HepG2 (cell line): ENCODE measurements around the gene CD151. TPM values are rescaled to one million over a fixed set of nuclear protein-coding genes. Genes with fewer than 3 reads are reported as not detected.
A peak's percentile ranks its signal among the peaks of the same experiment; 100 is the strongest.

Experiments used
- ASH2L ChIP-seq: fragments of 300-600, 200-600 bp; sonication (generic); IDR thresholded peaks from 2 replicates; pipeline ENCODE4 v1.7.0; 2017; ENCODE audit warnings: low read depth, mild to moderate bottlenecking, moderate library complexity, mixed read lengths, low read length; ENCODE audit not compliant: insufficient read length
- BRCA1 ChIP-seq: sonication (generic); formaldehyde crosslinking; IDR thresholded peaks from 2 replicates; pipeline ENCODE4 v1.4.0; 2020; ENCODE audit warnings: missing genetic modification reagents
- CENPT ChIP-seq: sonication (generic); formaldehyde crosslinking; IDR thresholded peaks from 2 replicates; pipeline ENCODE4 v1.8.0; 2022; ENCODE audit warnings: low read depth, mild to moderate bottlenecking, moderate library complexity, missing genetic modification reagents
- DR1 ChIP-seq: sonication (generic); formaldehyde crosslinking; IDR thresholded peaks from 2 replicates; pipeline ENCODE4 v1.8.0; 2021; ENCODE audit warnings: mild to moderate bottlenecking, missing genetic modification reagents, inconsistent platforms
- FOSL1 ChIP-seq: sonication (generic); formaldehyde crosslinking; IDR thresholded peaks from 2 replicates; pipeline ENCODE4 v1.9.0; 2021; ENCODE audit warnings: missing genetic modification reagents, borderline replicate concordance
- FOXJ3 ChIP-seq: sonication (generic); formaldehyde crosslinking; IDR thresholded peaks from 2 replicates; pipeline ENCODE4 v1.4.0; 2020; ENCODE audit warnings: missing genetic modification reagents, mild to moderate bottlenecking, borderline replicate concordance
- GATAD2A ChIP-seq: IDR thresholded peaks from 2 replicates; pipeline ENCODE4 v1.6.1; 2016
- HIVEP1 ChIP-seq: sonication (generic); formaldehyde crosslinking; IDR thresholded peaks from 2 replicates; pipeline ENCODE4 v1.4.0; 2020; ENCODE audit warnings: mild to moderate bottlenecking, missing genetic modification reagents
- KDM4B ChIP-seq: sonication (generic); formaldehyde crosslinking; IDR thresholded peaks from 2 replicates; pipeline ENCODE4 v1.4.0; 2020; ENCODE audit warnings: missing genetic modification reagents
- NR2F2 ChIP-seq: IDR thresholded peaks from 2 replicates; pipeline ENCODE4 v1.6.1; 2012; ENCODE audit warnings: low read depth, inconsistent platforms, borderline replicate concordance
- POLR2AphosphoS2 ChIP-seq: IDR thresholded peaks from 2 replicates; pipeline ENCODE4 v1.6.1; 2011; ENCODE audit warnings: low read depth, low read length, improper control_type of control experiment
- PPARG ChIP-seq: conservative IDR thresholded peaks from 2 replicates; pipeline ENCODE4 v1.6.1; 2016; ENCODE audit warnings: missing biosample characterization, missing genetic modification reagents
- SRF ChIP-seq: IDR thresholded peaks from 2 replicates; pipeline ENCODE4 v1.6.1; 2011; ENCODE audit warnings: mild to moderate bottlenecking, low read depth, low read length, moderate library complexity
- YY1 ChIP-seq: IDR thresholded peaks from 2 replicates; pipeline ENCODE4 v1.6.1; 2011; ENCODE audit warnings: low read length, low read depth, moderate library complexity, mild to moderate bottlenecking; ENCODE audit not compliant: insufficient read depth, insufficient replicate concordance
- ZFP37 ChIP-seq: sonication (generic); formaldehyde crosslinking; IDR thresholded peaks from 2 replicates; pipeline ENCODE4 v1.4.0; 2020; ENCODE audit warnings: missing genetic modification reagents, borderline replicate concordance
- ZNF557 ChIP-seq: sonication (generic); formaldehyde crosslinking; IDR thresholded peaks from 2 replicates; pipeline ENCODE4 v1.4.0; 2020; ENCODE audit warnings: missing genetic modification reagents
- polyA plus RNA-seq, 8 experiments: library from polyadenylated mRNA; depleted of rRNA in 3 of 8; stranded (reverse) in 7 of 8; unstranded in 1 of 8; fragments of >200 nt; fragmentation: Illumina TruSeq in 4 of 8; extraction: Trizol in 4 of 8; gene quantifications; 2 replicates each; pipeline versions ENCODE4 v1.2.1 to v1.2.3, GENCODE V29; 2011 to 2016; ENCODE audit warnings: low read depth in 4 of 8, missing spikeins in 1 of 8, mixed read lengths in 1 of 8; ENCODE audit not compliant: insufficient read depth in 1 of 8
- total RNA-seq, 5 experiments: library from RNA; depleted of rRNA; stranded (reverse); fragments of >200 nt; fragmentation: Illumina TruSeq; extraction: Trizol; gene quantifications; 2 replicates each; pipeline ENCODE4 v1.2.3, GENCODE V29; 2016; ENCODE audit warnings: low read depth in 1 of 5
- TF ChIP-seq, protein P1 (sequence below): sonication (generic); formaldehyde crosslinking; IDR thresholded peaks from 2 replicates; pipeline ENCODE4 v1.4.0; 2020; ENCODE audit warnings: mild to moderate bottlenecking, missing genetic modification reagents
- TF ChIP-seq, protein P2 (sequence below): sonication (generic); formaldehyde crosslinking; IDR thresholded peaks from 2 replicates; pipeline ENCODE4 v1.5.0; 2020; ENCODE audit warnings: missing genetic modification reagents
- TF ChIP-seq, protein P3 (sequence below): sonication (generic); formaldehyde crosslinking; conservative IDR thresholded peaks from 2 replicates; pipeline ENCODE4 v1.8.0; 2022; ENCODE audit warnings: mild to moderate bottlenecking, moderate library complexity, missing genetic modification reagents

The CD151 gene
- total and polyA plus RNA-seq, 2 of the 13 experiments (the other 11 are each of a cell fraction or from before 2014, with no cell fraction given): 125 to 197 TPM

DNA sequence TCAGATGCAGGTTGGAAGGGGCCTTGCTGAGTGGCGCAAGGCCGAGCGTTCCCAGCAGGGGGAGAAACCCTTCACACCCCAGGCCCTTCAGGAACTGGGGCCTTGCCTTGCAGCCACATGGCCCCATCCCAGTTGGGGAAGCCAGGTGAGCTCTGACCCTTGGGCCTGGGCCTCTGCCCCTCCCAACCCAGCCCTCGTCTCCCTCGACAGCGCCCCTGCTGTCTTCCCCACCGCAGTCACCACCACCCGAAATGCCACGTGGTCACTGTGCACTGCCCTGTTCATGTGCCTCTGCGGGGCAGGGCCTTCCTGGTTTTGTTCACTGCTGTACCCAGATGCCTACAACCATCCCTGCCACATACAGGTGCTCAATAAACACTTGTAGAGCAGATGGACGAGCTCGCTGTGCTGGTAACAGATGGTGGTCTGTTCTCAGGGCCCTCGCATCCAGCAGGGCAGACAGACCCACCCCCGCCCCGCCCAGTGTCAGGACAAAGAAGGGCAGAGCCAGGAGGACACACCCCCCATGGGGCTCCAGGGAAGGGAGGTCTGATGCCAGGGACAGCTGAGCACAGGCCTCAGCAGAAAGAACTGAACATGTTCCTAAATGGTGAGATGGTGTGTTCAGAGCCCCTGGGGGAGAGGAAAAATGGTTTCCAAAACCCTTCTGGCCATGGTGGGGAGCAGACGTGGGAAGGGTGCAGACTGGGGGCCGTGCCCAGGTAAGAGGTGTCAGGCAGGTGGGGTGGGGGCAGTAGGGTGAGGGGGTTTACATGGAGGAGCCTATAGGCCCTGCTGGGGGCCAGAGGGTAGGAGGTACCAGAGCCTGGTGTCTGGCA is 5.9 kb downstream of the CD151 start (continued):
- TF ChIP-seq FOXJ3 (CRISPR knock-in tag) (no peak), BRCA1 (no peak), FOSL1 (CRISPR knock-in tag) (no peak), CENPT (CRISPR knock-in tag) (0 out of 2 replicates have a peak, but pooled peaks have one; percentile 34), SRF (no peak), NR2F2 (no peak; the same call in 1 of the 2 replicates), POLR2AphosphoS2 (no peak), YY1 (peak; percentile 32), GATAD2A (CRISPR knock-in tag) (0 out of 2 replicates have a peak, but pooled peaks have one; percentile 37), ASH2L (no peak), KDM4B (CRISPR knock-in tag) (no peak), ZFP37 (no peak), DR1 (CRISPR knock-in tag) (no peak; the same call in 1 of the 2 replicates), ZNF557 (no peak), PPARG (CRISPR knock-in tag) (peak; percentile 50; the same call in 1 of the 2 replicates), HIVEP1 (no peak)
- TF ChIP-seq, protein P1, sequence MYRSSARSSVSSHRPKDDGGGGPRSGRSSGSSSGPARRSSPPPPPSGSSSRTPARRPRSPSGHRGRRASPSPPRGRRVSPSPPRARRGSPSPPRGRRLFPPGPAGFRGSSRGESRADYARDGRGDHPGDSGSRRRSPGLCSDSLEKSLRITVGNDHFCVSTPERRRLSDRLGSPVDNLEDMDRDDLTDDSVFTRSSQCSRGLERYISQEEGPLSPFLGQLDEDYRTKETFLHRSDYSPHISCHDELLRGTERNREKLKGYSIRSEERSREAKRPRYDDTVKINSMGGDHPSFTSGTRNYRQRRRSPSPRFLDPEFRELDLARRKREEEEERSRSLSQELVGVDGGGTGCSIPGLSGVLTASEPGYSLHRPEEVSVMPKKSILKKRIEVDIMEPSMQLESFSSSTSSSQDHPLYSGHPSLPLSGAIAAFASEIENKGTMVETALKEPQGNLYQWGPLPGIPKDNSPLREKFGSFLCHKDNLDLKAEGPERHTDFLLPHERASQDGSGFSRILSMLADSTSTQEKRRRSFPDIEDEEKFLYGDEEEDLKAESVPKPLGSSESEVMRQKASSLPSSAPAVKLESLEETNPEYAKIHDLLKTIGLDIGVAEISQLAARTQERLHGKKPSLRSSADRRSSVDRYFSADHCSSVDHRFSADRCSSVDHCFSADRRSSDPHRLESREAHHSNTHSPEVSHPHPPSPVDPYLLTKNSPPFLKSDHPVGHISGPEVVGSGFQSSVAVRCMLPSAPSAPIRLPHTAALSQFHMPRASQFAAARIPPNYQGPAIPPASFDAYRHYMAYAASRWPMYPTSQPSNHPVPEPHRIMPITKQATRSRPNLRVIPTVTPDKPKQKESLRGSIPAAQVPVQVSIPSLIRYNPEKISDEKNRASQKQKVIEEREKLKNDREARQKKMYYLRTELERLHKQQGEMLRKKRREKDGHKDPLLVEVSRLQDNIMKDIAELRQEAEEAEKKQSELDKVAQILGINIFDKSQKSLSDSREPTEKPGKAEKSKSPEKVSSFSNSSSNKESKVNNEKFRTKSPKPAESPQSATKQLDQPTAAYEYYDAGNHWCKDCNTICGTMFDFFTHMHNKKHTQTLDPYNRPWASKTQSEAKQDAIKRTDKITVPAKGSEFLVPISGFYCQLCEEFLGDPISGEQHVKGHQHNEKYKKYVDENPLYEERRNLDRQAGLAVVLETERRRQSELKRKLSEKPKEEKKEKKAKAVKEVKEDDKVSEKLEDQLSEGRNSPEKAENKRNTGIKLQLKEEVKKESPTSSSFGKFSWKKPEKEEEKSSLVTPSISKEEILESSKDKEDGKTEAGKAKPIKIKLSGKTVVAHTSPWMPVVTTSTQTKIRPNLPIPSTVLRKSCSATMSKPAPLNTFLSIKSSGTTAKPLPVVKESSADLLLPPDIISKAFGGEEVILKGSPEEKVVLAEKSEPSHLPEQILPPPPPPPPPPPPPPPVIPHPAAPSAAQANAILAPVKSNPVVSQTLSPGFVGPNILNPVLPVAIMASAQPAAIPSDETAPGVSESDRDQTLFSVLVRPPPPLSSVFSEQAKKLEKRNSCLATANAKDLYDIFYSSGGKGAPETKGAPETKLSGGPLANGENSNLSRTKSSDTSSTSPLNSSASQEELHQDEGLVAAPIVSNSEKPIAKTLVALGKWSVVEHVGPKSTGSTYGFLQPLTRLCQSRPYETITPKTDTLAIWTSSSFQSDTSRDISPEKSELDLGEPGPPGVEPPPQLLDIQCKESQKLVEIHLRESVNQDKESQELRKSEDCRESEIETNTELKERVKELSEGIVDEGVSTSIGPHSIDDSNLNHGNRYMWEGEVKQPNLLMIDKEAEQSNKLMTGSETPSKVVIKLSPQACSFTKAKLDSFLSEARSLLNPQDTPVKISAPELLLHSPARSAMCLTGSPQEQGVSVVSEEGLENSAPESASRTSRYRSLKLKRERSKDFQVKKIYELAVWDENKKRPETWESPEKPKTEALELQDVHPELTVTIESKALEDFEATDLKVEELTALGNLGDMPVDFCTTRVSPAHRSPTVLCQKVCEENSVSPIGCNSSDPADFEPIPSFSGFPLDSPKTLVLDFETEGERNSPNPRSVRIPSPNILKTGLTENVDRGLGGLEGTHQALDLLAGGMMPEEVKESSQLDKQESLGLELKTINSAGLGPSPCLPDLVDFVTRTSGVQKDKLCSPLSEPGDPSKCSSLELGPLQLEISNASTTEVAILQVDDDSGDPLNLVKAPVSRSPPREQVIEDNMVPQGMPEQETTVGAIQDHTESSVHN (CRISPR knock-in tag): 0 out of 2 replicates have a peak, but pooled peaks have one; percentile 28
- TF ChIP-seq, protein P2, sequence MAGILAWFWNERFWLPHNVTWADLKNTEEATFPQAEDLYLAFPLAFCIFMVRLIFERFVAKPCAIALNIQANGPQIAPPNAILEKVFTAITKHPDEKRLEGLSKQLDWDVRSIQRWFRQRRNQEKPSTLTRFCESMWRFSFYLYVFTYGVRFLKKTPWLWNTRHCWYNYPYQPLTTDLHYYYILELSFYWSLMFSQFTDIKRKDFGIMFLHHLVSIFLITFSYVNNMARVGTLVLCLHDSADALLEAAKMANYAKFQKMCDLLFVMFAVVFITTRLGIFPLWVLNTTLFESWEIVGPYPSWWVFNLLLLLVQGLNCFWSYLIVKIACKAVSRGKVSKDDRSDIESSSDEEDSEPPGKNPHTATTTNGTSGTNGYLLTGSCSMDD (CRISPR knock-in tag): no peak
- TF ChIP-seq, protein P3, sequence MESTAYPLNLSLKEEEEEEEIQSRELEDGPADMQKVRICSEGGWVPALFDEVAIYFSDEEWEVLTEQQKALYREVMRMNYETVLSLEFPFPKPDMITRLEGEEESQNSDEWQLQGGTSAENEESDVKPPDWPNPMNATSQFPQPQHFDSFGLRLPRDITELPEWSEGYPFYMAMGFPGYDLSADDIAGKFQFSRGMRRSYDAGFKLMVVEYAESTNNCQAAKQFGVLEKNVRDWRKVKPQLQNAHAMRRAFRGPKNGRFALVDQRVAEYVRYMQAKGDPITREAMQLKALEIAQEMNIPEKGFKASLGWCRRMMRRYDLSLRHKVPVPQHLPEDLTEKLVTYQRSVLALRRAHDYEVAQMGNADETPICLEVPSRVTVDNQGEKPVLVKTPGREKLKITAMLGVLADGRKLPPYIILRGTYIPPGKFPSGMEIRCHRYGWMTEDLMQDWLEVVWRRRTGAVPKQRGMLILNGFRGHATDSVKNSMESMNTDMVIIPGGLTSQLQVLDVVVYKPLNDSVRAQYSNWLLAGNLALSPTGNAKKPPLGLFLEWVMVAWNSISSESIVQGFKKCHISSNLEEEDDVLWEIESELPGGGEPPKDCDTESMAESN (CRISPR knock-in tag): no peak
